Peyer's patch (tissue), 4 donors: ENCODE results near the gene PDE11A.

Experiments
- POLR2A ChIP-seq, 2 donors: fragments of 450-650 bp; IDR thresholded peaks; one replicate each; pipeline ENCODE4 v1.5.1; 2017; ENCODE audit warnings: antibody characterized with exemption in 2 of 2, mild to moderate bottlenecking in 2 of 2, moderate library complexity in 2 of 2
- TF ChIP-seq, protein P1 (sequence below), 6 experiments: fragments of 450-650 bp in 4 of 6; fragments of 200-600 bp in 2 of 6; sonication (generic) in 1 of 6; IDR thresholded peaks; one replicate each; pipeline ENCODE4 v1.5.1; 2017 to 2019; ENCODE audit warnings: antibody characterized with exemption in 6 of 6, mild to moderate bottlenecking in 3 of 6, moderate library complexity in 1 of 6

DNA sequence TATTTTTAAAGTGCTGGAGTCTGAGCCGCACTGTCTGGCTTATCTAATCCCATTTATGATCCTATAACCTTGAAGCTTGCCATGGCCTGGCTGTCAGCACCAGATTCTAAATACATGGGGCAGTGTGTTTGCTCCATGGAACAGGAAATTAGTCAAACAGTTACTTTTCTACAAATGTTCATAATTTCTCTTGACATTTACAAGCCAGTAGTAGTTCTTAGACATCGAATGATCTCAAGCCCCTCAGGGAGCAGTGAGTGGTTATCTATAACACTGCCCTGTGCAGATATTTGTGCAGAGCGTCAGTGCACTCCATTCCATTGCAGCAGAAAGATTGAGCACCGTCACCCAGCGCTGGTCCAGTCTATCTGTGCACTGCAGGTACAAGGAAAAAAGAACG, 474.8 kb downstream of the PDE11A start:
- TF ChIP-seq, protein P1, sequence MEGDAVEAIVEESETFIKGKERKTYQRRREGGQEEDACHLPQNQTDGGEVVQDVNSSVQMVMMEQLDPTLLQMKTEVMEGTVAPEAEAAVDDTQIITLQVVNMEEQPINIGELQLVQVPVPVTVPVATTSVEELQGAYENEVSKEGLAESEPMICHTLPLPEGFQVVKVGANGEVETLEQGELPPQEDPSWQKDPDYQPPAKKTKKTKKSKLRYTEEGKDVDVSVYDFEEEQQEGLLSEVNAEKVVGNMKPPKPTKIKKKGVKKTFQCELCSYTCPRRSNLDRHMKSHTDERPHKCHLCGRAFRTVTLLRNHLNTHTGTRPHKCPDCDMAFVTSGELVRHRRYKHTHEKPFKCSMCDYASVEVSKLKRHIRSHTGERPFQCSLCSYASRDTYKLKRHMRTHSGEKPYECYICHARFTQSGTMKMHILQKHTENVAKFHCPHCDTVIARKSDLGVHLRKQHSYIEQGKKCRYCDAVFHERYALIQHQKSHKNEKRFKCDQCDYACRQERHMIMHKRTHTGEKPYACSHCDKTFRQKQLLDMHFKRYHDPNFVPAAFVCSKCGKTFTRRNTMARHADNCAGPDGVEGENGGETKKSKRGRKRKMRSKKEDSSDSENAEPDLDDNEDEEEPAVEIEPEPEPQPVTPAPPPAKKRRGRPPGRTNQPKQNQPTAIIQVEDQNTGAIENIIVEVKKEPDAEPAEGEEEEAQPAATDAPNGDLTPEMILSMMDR (IDR thresholded peaks at IDR 0.05) = no peak
- TF ChIP-seq POLR2A (IDR thresholded peaks at IDR 0.05) = no peak
